GM10847 (cell line): ENCODE results near the gene FLII.

Experiments used
- POLR2A ChIP-seq: IDR thresholded peaks from 2 replicates; pipeline ENCODE4 v1.6.1; 2011; ENCODE audit not compliant: insufficient read length; ENCODE audit errors: extremely low read depth

FLII gene

DNA sequence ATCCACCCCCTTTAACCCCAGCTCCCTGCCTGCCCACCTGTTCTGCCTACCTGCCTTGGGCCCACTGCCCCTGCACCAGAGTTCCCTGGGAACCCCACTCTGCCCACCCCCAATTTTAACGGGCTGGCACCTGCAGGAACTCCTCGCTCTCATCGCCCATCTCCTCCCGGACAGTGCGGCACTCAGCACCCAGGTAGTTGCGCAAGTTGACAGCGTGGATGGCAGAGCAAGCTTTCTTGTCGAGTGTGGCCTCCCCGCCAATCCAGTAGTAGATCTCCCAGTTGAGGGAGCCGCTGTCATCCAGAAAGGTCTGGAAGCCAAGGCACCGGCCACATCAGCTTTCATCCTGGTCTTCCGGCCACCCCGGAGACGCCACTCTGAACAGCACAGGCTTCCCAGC, 7.8 kb downstream of the FLII start:
- no peak for TF ChIP-seq POLR2A

DNA sequence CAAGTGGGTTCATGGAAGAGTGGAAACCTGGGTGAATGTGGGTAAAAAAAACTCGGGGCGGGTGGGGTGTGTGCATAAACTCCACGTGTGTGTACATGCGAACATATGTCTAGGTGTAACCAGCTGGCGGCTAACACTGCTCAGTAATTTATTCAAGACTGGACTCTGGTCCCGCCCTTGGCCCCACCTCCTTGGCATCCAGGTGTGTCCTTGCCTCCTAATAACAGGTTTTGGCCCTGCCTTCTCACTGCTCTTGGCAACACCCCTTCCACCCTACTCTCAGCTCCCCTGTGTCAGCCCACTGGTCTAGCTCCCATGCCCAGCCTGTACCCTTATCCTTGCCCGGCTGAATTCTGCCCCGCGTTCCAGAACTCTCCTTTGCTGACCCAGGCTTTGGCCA, 8.3 kb downstream of the FLII start:
- no peak for TF ChIP-seq POLR2A

DNA sequence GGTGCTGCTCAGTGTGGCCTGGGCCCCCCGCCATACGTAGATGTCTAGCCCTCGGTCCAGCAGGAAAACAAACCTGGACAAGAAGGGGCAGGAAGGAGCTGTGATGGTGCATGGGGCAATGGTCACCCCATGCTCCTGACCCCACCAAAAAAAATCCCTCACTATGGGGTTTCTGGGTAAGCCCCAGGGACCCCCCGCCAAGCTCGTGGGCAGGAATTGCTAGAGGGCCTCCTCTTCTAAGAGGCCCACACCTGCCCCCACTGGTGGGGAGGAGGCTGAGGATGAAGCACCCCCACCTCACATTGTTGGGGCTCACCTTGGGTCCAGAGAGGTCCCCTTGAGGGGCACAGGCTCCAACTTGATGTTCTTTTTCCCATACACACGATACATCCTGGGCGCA, 9.7 kb downstream of the FLII start:
- TF ChIP-seq POLR2A = no peak

DNA sequence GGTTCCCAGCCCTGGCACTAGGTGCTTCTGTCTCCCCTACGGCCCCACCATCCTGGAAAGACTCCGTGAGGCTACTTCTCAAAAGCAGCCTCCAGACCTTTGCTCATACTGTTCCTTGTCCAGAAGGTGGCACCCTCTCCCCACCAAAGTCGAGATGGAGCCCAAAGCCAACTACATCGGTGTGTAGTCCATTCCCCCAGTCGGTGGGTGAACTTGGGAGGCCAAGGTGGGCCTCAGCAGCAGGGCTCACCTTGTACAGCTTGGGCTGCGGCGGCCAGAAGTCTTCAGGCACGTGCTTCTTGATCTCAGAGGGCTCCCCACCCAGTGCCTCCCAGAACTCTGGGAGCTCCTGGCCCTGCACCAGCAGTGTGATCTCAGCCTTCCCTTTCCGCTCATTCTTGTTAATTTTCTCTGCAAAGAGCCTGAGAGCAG, 10.2 kb downstream of the FLII start:
- no peak for TF ChIP-seq POLR2A

DNA sequence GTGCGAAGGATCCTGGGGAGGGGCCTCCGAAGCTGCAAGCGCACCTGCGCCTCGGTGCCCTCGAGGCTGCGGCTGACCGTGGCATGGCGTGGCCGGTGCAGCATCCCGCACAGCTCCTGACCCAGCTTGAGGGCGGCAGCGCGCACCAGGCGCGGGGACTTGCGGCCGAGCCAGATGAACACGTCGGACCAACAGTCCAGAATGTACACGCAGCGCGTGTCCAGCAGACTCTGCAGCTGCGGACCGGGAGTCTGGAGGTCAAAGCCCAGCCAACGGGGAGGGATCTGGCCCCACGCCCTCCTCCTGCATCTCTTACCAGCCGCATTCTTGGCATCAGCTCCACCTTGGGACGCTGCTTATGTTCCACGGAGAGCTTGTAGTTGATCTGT, 10.9 kb downstream of the FLII start:
- TF ChIP-seq POLR2A = no peak

DNA sequence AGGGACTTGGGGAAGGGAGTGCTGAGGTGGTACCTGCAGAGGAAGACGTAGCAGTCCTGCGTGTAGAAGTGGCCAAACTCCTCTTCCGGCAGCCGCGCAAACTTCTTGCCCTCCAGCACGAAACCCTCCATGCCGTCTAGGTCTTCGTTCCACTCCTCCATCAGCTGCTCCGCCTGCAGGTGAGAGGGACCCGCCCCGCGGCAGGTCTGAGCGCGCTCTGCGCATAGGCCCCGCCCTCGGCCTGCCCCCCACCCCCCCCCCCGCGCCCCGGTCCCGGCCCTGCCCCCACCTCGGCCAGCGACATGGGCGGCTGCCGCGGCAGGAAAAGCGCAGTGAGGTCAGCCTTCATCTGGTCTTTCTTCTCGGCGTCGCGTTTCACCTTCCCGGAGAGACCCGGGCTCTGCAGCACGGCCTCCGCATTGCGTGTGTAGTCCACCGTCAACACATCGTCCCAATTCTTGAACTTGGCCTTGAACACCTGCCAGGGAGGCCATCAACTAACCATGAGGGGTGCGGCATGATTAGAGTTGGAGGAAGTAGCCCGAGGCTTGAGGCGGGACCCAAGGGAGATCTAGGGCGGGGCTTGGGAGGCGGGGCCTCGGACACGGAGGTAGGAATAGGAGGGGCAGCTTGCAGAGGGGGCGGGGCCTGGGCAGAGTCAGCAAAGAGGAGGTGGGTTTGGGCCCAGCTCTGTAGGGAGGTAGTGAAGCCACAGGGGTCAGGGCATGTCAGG, 11.5 kb downstream of the FLII start:
- TF ChIP-seq POLR2A = no peak

DNA sequence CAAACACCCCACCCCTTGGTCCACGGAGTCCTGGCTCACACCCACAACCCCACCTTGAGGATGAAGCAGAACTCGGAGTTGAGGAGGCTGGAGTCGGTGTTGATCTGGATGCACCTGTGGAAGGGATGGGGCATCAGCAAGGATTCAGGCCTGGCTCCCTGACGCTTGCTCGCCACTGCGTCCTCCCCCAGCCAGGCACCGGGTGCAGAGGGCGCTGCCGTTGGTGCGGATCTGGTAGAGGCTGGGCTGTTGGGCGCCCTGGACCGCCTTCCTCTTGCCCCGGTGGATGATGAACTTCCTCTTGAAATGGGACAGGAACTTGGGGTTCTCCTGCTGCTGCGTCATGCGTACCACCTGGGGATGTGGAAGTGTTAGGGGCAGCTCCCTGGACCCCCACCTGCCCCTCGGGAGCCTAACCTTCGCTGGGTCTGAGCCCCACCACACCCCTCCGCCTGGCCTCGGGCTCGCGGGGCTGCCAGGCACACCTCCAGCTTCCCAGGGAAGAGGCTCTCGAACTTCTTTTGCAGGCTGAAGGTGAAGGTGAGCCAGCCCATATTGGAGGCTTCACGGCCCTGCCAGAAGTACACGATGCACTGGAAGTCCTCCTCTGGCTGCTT, 12.3 kb downstream of the FLII start:
- no peak for TF ChIP-seq POLR2A

DNA sequence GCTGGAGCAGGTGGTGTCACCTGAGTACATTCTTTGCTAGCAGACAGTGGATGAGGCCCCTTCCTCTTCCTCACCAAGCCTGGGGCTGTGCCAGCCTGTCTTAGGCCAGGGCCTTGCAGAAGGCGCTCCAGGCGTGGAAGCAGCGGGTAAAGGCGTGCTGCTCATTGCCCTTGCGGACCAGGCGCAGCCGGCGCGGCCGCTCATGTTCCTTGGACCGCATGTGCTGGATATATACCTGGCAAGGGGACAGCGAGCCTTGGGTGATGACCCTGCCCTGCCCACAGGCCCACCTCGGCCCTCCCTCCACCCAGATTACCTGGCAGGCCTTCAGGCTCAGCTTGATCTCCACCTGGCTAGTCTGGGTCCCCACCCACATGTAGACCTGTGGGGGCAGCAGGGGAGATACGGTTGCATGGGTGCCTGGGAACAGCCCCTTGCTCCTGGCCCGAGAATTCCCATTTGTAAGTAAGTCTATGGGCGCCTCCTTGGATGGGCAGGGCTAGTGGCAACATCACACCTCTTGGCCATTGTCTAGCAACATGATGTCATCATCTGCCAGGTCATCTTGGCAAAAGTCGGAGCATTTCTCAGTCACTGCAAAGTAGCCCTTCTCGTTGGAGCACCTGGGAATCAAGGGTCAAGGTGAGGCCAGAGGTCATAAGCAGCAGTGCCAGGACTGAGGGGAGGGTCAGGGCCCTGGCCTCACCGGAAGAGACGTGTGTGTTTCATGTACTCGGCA, 13.3 kb downstream of the FLII start:
- TF ChIP-seq POLR2A = no peak

DNA sequence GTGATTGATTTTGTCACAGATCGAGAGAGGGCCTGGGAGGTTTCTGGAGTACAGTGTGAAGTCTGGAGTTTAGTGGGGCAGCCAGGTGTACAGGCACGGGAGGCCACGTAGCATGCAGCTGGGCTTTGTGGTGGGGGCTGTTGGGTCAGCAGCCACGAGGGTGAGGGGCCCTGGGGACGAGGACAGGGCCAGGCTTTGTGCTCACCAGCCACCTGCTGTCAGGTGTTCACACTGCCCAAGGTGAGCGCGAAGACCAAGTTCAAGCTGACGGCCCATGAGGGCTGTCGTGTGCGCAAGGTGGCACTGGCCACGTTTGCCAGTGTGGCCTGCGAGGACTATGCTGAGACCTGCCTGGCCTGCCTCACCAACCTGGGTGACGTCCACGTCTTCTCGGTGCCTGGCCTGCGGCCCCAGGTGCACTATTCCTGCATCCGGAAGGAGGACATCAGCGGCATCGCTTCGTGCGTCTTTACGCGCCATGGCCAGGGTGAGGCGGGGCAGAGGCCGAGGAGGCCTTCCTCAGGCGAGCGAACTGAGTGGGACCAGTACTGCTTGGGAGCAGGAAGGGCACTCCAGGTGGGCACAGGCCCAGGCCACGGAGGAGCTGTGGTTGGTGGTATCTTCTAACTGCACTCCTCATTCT, 17.2 kb downstream of the FLII start:
- no peak for TF ChIP-seq POLR2A

DNA sequence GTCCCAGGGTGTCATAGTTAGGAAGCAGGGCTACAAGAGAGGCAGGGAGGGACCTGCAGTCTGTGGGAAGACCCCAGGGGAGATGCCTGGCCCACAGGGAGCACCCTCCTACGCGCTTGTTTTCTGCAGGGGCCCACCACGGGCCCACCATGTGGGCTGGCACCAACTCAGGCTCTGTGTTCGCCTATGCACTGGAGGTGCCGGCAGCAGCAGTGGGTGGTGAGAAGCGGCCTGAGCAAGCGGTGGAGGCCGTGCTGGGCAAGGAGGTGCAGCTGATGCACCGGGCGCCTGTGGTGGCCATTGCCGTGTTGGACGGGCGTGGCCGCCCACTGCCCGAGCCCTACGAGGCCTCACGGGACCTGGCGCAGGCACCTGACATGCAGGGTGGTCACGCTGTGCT, 18.1 kb downstream of the FLII start:
- no peak for TF ChIP-seq POLR2A

DNA sequence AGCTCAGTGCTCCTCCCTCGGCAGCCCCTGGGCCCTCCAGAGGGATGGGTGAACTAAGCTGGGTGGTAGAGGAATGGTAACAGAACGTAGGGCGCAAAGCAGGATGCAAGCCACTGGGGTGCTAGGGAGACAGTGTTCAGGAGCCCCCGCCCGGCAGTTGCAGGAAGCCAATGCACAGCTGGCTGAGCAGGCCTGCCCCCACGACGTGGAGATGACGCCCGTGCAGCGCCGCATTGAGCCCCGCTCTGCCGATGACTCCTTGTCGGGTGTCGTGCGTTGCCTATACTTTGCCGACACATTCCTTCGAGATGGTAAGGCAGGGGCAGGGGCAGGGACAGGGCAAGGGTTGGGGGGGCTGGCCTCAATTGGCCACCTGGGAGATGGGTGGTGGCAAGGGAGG, 20.2 kb downstream of the FLII start:
- no peak for TF ChIP-seq POLR2A

DNA sequence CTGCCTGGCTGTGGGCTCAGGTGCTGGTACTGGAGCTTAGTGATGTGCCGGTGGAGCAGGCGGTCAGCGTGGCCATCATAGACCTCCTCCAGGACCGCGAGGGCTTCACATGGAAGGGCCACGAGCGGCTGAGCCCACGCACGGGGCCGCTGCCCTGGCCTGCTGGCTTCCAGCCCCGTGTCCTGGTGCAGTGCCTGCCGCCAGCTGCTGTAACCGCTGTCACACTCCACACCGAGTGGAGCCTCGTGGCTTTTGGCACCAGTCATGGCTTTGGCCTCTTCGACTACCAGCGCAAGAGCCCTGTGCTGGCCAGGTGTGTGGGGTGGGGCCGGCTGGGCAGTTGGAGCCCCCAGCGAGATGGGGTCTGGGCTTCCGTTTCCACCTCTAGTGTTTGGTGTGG, 21.1 kb downstream of the FLII start:
- no peak for TF ChIP-seq POLR2A

DNA sequence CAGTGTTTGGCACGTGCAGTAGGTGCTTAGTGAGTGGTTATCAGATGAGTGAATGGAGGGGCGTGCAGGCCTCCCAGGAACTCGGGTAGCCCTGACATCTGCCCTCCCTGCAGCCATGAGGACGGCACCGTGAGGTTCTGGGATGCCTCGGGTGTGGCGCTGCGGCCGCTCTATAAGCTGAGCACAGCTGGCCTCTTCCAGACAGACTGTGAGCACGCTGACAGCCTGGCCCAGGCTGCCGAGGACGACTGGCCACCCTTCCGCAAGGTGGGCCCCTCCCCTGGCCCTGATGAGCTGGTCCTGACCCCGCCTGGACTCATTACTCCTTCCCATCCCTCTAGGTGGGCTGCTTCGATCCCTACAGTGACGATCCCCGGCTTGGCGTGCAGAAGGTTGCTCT, 22.0 kb downstream of the FLII start:
- no peak for TF ChIP-seq POLR2A

DNA sequence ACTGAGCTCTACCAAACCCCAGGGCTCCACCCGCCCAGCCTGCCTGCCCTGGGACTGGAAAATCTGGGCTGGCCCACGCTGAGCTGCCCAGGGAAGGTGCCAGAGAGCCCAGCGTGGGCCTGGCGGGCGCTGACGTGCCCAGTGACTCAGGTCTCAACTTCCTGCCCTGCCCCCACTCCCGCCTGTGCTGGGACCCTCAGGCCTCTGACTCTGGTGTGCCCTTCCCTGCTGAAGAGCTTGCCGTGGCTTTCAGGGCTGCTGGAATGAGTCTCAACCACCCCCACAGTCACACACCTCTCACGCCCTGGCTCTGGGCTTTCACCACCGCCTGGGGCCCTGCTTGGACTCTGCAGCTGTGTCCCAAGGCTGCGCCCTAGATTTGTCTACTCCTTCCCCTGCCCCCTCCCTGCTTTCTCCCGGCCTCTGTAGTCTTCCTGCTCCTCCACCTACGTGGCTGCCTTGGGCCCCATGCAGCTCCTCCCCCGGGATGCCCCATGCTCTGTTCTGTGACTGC, 22.7 kb downstream of the FLII start:
- no peak for TF ChIP-seq POLR2A

DNA sequence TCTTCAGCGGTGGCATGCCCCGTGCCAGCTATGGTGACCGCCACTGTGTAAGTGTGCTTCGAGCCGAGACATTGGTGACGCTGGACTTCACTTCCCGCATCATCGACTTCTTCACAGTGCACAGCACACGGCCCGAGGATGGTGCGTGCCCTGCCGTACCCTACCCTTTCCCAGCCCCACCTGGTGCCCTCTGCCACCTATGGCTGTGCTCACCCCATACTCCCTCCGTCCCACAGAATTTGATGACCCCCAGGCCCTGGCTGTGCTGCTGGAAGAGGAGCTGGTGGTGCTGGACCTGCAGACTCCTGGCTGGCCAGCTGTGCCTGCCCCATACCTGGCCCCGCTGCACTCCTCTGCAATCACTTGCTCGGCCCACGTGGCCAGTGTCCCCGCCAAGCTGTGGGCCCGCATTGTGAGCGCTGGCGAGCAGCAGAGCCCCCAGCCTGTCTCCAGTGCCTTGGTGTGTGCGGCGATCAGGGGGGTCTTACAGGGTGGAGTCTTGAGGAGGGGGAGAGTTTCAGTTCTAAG, 23.6 kb downstream of the FLII start:
- no peak for TF ChIP-seq POLR2A

DNA sequence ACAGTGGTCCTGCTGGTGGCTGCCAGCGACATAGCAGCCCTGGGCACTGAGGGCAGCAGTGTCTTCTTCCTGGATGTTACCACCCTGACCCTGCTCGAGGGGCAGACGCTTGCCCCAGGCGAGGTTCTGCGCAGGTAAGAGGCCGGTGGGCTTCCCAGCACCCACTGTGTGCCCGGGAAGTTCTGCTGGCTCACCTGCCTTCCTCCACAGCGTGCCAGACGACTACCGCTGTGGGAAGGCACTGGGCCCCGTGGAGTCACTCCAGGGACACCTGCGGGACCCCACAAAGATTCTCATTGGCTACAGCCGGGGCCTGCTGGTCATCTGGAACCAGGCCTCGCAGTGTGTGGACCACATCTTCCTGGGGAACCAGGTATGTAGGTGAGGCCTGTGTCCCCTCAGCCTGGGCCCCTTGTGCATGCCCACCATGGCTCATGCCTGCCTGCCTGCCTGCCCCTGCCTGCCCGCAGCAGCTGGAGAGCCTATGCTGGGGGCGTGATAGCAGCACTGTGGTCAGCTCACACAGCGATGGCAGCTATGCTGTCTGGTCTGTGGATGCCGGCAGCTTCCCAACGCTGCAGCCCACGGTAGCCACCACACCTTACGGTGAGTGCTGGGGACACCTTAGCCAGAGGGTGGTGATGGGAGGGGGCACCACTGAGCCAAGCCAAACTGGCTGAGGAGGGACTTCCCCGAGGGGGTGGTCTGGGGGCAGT, 24.6 kb downstream of the FLII start:
- TF ChIP-seq POLR2A = no peak
